GM12892 (cell line): ENCODE data around the gene RBM39.

ENCODE experiments used
- POLR2A ChIP-seq: IDR thresholded peaks from 2 replicates; pipeline ENCODE4 v1.6.1; 2011; ENCODE audit warnings: low read depth, low read length, control low read depth
- POLR2AphosphoS5 ChIP-seq: IDR thresholded peaks from 2 replicates; pipeline ENCODE4 v1.6.1; 2011; ENCODE audit warnings: low read depth, low read length, control low read depth

DNA sequence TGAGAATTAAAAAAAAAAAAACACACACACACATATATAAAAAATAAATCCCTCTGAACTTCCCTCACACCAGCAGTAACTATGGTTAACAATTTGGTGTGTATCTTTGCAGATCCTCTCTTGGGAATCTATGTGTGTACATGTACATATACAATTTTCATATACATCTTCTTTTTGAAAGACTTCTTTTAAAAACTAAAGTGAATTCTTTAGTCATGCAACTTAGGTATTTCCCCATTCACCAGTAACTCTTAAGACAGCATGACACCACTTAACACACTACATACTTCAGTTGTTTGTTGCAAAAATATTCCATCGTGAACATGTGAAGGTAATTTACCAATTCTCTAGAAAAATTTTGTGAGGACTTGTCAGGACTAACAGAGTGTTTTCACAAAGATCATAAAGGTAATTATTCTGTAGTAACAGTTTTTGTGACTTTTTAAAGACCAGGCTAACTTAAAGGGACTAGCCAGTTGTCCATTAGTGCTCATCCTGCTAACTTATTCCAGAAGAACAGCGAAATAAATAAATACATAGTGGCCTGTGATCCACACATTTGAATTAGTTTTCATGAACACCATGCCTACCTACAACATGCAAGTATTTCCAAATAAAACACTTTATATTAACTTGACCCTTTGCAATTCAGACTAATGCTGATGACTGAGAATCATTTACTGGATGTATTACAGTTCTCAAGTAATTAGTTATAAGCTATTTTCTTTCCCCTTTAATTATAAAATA lies 12.1 kb downstream of the RBM39 start:
- TF ChIP-seq POLR2AphosphoS5 (no peak), POLR2A (no peak)
